Epithelial cell of proximal tubule (primary cell): Measurements from ENCODE around the gene MDM4. TPM values are rescaled to one million over a fixed set of nuclear protein-coding genes. Genes with fewer than 3 reads are reported as not detected.

ENCODE experiments used
- DNase-seq: peaks from one replicate; pipeline ENCODE4 v3.0.0-alpha.2; 2011; ENCODE audit warnings: low read depth
- H3K4me3 ChIP-seq: 2 replicates; pipeline ENCODE4 v1.5.1; 2011; ENCODE audit warnings: low read depth, mild to moderate bottlenecking, low read length
- total RNA-seq: library from RNA; depleted of rRNA; stranded (reverse); fragments of >200 nt; gene quantifications from 2 replicates; pipeline ENCODE4 v1.2.3, GENCODE V29; 2015
- TF ChIP-seq, protein P1 (sequence below): conservative IDR thresholded peaks from 2 replicates; pipeline ENCODE4 v1.5.1; 2012; ENCODE audit warnings: low read depth, mild to moderate bottlenecking, low read length

MDM4 gene, protein sequence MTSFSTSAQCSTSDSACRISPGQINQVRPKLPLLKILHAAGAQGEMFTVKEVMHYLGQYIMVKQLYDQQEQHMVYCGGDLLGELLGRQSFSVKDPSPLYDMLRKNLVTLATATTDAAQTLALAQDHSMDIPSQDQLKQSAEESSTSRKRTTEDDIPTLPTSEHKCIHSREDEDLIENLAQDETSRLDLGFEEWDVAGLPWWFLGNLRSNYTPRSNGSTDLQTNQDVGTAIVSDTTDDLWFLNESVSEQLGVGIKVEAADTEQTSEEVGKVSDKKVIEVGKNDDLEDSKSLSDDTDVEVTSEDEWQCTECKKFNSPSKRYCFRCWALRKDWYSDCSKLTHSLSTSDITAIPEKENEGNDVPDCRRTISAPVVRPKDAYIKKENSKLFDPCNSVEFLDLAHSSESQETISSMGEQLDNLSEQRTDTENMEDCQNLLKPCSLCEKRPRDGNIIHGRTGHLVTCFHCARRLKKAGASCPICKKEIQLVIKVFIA
- total RNA-seq = 6.1 and 11.2 TPM in 2 replicates

DNA sequence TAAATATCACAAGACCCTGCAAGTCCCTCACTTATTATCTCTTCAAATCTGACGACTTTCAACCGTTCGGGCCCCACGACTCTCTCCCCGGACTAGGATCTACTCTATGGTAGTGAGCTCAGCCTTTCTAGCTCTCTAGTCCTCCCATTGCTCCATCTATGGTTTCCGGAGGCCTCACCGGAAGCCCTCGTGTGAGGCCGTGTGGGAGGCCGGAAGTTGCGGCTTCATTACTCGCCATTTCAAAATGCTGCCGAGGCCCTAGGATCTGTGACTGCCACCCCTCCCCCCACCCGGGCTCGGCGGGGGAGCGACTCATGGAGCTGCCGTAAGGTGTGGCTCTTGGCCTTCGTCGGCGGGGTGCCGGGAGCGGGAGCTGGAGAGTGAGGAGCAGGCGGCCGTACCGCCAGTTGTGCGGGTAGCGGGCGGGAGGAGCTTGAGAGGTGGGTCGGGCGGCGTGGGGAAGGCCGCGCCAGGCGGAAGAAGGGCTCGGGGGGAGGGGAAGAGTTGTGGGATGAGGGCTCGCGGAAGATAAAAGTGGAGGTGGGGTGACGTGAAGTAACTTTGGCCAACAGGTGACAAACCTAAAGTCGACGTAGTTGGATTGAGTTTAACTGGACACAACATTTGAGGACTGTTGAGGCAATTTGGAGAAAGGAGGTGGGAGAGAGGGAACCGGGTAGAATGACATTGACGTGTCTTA is at the start of gene MDM4:
MDM4 (plus strand) TSS at position 227 of the 700 bp plus-strand sequence. CDS start 9,113 bp downstream, outside the sequence.
- peak; percentile 74 for DNase-seq
- TF ChIP-seq, protein P1, sequence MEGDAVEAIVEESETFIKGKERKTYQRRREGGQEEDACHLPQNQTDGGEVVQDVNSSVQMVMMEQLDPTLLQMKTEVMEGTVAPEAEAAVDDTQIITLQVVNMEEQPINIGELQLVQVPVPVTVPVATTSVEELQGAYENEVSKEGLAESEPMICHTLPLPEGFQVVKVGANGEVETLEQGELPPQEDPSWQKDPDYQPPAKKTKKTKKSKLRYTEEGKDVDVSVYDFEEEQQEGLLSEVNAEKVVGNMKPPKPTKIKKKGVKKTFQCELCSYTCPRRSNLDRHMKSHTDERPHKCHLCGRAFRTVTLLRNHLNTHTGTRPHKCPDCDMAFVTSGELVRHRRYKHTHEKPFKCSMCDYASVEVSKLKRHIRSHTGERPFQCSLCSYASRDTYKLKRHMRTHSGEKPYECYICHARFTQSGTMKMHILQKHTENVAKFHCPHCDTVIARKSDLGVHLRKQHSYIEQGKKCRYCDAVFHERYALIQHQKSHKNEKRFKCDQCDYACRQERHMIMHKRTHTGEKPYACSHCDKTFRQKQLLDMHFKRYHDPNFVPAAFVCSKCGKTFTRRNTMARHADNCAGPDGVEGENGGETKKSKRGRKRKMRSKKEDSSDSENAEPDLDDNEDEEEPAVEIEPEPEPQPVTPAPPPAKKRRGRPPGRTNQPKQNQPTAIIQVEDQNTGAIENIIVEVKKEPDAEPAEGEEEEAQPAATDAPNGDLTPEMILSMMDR = no peak
- peak within 1 kb of the TSS; percentile 93 for H3K4me3 ChIP-seq

DNA sequence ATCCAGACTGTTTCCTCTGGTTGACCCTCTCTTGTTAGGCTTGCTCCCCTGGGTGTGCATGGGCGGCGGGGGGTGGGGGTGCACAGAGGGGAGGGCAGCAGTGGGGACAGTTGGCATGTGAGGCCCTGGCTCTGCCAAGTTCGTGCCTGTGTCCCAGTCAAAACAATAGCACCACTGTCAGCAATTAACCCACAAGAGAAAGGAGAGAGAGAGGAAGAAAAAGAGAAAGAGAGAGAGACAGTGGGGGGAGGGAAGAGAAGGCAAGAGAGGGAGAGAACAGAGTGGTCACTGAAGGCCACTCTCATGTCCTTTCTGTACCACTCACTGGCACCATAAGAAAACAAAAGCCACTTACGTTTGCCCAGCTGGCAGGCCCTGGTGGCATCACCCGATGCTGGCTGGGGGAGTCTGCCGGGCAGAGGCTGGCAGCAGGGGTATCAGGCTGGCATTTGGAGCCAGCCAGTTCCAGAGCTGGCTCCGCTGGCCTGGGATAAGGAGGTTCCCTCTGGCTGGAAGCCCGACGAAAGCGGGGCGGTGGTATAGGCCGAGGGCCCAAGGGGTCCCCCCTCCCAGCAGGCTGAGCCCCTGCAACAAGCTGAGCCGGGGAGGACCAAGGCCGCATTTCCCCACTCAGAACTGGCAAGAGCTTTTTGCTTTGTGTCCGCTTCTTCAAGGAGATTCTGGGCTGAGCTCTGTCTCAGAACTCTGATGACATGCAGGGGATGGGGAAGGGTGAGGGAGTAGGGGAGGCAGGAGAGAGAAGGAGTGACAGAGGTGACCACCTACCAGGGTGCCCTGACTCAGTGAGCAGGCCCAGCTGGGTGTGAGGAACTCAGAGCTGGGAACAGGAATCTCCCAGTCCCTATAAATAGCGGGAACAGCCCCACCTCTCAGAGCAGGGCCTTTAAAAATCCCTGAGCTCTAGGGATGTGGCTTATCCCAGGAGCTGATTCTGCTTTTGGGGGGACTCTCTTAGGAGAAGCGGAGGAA is 49.5 kb upstream of the MDM4 start:
- TF ChIP-seq, protein P1 = no peak
- no peak for DNase-seq
- no peak overlapping the region for H3K4me3 ChIP-seq

DNA sequence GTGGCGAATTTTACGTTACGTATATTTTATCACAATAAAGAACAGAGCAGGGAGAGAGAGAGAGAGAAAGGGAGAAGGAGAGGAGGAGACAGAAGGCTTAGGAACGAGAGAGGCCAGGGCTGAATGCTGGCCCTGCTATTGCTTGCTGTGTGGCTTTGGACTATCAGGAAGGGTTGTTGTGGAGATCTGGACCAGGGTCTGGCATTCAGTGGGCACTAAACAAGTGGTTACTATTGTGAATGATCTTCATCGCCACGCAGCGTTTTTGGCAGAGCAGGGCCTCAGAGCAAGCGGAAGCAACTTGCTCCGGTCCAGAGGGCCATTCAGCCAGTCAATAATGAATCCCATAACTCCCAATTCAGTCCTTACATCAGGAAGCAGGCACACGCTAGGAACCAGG is 48.0 kb upstream of the MDM4 start:
- no peak overlapping the region for H3K4me3 ChIP-seq
- TF ChIP-seq, protein P1 = no peak
- no peak for DNase-seq

DNA sequence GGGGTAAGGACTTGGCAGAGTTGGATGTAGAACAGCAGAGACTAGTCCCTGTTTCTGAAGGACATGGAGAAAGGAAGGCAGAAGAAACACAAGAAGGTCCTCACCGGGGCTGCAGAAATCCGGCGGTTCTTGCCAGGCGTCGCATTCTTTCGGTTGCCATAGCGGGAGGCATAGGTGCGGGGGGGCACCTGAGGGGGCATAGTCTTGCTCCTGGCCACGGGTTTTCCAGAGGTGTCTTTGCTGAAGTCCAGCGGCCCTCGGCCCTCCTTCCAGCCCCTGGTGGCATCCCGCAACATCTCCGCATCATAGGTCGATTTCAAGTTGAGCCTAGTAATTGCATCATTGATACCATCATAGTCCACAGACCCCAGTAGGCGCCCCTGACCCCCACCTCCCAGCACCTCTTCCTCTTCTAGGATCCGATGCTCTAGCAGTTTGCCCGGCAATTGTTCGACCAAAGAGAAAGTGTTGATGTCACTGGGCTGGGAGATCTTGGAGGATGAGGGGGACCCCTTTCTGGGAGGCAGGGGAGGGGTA is 47.4 kb upstream of the MDM4 start:
- DNase-seq = no peak
- TF ChIP-seq, protein P1 = no peak
- H3K4me3 ChIP-seq = no peak overlapping the region

DNA sequence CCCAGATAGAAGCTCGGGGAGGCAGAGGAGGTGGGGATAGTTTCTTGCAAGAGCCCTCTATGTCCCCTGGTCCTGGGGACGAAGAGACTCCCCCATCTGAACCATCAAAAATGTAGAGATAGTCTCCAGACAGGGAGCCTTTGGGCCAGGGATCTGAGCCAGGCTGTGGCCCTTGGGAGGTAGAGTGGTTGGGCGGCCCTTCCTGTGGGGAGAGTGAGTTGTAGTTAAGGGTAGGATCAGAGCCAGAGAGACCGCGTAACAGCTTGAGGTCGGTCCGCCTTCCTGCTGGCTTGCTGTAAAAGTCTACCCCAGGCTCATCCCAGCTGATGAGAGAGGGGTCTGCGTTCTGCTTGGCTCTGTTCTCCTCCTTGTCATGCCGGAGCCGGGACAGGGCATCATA is 46.9 kb upstream of the MDM4 start:
- TF ChIP-seq, protein P1 = no peak
- no peak overlapping the region for H3K4me3 ChIP-seq
- no peak for DNase-seq

DNA sequence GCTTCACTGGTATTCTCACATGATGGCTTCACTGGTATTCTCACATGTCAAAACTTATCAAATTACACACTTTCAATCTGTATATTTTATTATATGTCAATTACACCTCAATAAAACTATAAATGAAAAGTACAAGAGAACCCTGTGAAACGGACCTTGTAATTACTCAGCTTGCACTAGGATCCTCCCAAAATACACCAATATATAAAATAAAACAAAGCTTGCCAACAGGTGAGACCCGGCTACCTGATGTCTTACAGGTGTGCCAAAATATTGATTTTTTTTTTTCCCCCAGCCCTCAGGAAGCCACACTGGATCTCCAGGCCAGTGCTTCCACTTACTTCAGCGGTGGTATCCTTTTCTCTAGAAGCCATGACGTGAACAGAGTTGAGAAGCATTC is 44.5 kb upstream of the MDM4 start:
- TF ChIP-seq, protein P1 = no peak
- no peak overlapping the region for H3K4me3 ChIP-seq
- no peak for DNase-seq
